Astrocyte of the hippocampus (primary cell): ENCODE data around the gene TTC3.
"Not testable (repeated sequence)": the region's sequence is repeated elsewhere in the genome, so short reads cannot be mapped to it uniquely, and the experiment has no call there.

Experiments used
- DNase-seq: peaks from one replicate; pipeline ENCODE4 v3.0.0; 2011; ENCODE audit warnings: low read depth, low spot score

TTC3 gene

GRCh38 chr21:37195610-37196009 lies 122.6 kb downstream of the TTC3 start:
- no peak for DNase-seq

GRCh38 chr21:37196847-37197246 lies 123.8 kb downstream of the TTC3 start:
- no peak for DNase-seq

- DNase-seq: no peak
Measured at GRCh38 chr21:37197746-37198145, 124.7 kb downstream of the TTC3 start.

DNA sequence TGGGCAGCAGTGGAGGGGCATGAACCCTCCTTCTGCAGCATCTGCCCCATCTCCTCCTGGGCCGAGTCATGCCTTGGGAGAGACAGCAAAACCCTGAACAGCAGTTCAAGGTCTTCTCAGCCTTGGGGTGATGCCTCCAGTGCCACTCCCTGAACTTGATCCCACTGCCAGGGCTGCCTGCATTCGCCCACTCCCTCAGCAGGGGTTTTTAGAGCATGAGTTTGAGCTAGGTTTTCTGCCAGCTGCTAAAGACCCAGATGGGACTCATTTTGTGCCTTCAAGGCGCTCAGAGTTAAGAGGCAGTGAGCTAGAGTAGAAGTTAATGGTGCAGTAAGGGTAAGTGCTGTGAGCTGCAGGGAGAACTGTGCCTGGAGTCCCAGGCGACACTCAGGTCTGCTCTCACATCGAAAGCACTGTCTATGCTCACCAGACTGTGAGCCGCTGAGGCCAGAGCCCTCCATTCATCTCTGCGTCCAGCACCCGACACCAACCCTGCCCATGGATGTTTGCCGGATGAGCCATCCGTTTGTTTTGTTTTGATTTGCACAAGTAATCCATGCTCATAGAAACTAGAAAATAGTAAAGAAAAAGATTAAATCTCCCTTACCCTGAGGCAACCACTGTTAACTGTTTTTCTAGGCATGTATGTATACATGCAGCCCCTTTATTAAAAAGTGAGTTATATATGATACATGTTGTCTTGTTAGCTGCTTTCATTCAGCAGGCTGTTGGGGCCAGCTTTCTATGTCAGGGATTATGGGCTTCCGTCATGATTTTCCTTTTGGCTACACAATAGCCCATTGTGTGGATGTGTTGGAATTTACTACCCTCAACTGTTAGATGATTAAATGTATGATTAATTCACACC lies 126.2 kb downstream of the TTC3 start:
- peak; percentile 94 for DNase-seq

- DNase-seq: no peak
Measured at GRCh38 chr21:37200641-37201480, 127.8 kb downstream of the TTC3 start.

GRCh38 chr21:37202221-37203110 lies 129.4 kb downstream of the TTC3 start:
- DNase-seq: no peak

DNA sequence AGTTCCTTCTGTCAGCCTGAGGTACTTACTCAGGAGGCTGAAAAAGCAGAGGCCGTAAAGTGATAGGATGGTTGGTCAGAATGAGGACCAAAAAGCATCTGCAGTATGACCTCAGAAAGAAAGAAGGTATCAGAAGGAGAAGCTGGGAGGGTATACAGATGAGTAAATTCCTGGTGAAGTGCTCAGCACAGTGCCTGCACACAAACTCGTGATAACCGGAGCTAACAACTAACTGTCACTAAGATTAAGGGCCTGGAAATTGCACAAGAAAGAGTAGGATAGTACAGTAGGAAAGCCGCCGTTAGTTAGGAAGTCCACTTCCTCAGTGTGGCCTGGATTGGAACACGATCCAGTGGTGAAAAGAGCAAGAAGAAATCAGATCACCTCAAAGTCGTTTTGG lies 131.5 kb downstream of the TTC3 start:
- no peak for DNase-seq

DNA sequence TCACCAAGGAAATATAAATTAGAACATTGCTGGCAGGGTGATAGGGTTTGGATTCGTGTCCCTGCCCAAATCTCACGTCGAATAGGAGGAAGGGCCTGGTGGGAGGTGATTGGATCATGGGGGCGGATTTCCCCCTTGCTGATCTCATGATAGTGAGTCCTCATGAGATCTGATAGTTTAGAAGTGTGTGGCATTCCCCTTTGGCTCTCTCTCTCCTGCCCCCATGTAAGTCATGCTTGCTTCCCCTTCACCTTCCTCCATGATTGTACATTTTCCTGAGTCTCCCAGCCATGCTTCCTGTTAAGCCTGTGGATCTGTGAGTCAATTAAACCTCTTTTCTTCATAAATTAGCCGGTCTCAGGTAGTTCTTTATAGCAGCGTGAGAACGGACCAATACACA lies 133.4 kb downstream of the TTC3 start:
- no peak for DNase-seq

DNA sequence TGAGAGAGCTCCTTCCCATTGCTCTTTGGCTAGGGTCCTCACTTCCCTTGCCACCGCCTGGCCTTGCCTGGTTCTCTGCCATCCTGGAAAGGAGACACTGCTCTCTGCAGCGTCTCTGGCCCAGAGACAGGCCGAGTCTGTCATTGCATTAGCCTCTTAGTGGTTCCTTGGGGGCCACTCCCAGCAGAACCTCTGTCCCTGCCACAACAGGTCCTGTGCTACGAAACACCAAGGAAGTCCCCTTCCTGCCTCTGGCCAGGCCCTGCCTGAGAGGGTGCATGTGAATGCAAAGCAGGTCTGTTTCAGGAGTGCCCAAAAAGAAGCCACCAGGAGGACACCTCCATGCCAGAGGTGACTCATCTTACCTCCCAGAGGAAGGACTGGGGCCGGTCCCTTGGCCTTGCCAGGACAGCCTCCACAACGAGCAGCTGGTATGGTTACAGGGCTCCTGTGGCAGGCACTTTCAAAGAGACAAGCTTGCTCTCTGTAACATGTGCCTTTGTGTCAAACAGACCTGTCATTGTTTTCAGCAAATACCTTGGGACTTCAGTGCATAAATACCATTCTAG lies 134.5 kb downstream of the TTC3 start:
- DNase-seq: peak; percentile 77

DNA sequence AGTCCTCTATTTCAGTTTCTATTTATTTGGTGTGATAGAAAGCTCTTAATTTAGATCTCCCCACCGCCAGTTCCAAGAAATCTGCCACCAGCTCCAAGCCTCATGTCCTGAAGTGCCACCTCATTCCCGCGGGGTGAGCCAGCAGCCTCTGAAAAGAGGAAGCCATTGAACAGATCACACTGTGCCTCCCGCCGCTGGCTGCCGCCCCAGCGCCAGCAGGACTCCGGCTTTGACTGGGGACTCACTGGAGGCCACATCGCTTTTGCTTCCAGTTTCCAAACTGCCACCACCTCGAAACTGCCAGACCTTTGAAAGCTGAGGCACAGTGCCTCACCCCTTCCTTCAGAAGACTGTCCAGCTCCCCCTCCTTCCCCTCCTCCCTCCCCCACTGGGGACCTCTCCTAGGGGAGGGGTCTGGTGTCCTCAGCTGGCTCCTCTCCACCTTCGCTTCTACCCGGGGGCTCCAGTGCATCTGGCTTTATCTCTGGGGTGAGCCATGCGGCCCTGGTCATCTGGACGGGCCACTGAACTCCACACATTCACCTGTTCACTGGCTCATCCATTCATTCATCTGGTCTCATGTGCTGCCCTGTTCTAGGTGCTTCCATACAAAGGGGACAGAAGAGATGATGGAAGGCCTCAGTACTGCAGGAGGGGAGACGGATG lies 135.1 kb downstream of the TTC3 start:
- DNase-seq: peak; percentile 70

DNA sequence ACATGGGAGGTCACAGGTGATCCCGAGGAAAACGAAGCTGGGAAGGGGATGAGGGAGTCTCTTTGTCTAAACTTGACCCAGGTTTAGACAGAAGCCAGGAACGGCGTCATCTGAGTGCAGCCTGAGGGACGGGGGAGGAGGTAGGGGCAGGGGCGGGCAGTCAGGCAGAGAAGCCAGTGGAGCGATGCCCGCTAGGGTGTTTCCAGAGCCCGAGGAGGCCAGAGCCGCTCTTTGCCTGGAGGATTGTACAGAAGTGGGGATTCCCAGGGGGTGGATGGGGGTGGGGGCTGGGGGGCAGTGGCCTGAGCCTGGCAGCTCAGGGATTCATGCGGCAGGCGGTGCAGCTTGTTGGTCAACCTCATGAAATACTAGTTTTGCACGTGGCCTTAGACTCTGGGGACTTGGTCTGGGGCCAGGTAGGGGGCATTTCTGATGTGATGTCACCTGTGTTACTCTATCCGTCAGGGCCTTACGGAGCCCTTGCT lies 135.7 kb downstream of the TTC3 start:
- DNase-seq: no peak

- no peak for DNase-seq
Measured at GRCh38 chr21:37210130-37210529, 137.1 kb downstream of the TTC3 start.

GRCh38 chr21:37210799-37211198 lies 137.7 kb downstream of the TTC3 start:
- no peak for DNase-seq

DNA sequence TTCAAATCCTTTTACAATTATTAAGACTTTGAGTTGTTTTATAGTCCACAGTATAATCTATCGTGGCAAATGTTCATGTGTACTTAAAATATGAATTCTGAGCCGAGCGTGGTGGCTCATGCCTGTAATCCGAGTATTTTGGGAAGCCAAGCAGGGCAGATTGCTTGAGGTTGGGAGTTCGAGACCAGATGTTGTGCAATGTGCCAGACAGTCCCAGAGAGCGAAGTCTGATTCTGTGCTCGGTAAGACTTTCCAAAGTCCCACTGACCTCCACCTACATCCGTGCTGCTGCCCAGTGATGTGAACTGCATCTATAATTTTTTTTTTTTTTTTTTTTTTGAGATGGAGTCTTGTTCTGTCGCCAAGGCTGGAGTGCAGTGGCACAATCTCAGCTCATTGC lies 141.9 kb downstream of the TTC3 start:
- DNase-seq: no peak

- DNase-seq: peak; percentile 18
Measured at GRCh38 chr21:37219761-37220432, 146.8 kb downstream of the TTC3 start.

- peak; percentile 67 for DNase-seq
Measured at GRCh38 chr21:37220433-37220980, 147.5 kb downstream of the TTC3 start.

DNA sequence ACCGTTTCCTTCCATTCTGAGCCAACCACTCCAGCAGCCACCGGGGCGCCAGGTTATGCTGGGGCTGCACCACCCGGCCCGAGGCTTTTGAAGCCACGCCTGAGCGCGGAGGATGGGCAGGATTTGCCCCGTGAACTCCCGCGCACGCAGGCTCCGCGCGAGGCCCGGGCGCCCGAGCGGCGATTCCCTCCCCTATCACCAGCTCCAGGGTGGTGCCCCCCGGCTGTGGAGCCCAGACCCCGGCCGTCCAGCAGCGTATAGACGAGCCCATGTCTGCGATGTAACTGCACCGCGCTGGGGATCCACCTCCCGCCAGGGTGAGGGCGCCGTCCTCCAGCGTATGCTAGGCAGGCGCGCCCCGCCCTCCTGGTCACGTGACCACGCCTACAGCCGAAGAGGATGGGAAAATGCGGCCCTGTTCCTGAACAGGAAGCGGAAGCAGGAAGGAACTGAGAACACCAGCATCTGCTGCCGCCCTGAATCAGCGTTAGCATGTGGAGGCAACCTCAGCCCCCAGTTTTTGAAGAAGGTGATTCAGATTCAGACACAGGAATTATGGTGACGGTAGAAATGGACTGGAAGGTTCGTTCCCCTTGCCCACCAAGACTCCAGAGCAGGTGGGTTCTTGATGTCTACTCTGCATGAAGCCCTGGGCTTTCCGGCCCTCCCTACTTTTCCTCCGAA lies 148.1 kb downstream of the TTC3 start:
- peak; percentile 92 for DNase-seq

DNA sequence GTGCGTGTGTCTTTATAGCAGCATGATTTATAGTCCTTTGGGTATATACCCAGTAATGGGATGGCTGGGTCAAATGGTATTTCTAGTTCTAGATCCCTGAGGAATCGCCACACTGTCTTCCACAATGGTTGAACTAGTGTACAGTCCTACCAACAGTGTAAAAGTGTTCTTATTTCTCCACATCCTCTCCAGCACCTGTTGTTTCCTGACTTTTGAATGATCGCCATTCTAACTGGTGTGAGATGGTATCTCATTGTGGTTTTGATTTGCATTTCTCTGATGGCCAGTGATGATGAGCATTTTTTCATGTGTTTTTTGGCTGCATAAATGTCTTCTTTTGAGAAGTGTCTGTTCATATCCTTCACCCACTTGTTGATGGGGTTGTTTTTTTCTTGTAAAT lies 149.2 kb downstream of the TTC3 start:
- DNase-seq: not testable (repeated sequence)

- no peak for DNase-seq
Measured at GRCh38 chr21:37223804-37224345, 150.8 kb downstream of the TTC3 start.
